ENCODE measurements around the gene ALK.

ALK gene

GRCh38 chr2:29157131-29157530 lies 764.3 kb downstream of the ALK start:
- no peak overlapping the region for H3K4me3 ChIP-seq
- no peak for TF ChIP-seq CTCF (IDR thresholded peaks at IDR 0.05)
- no peak overlapping the region for H3K27ac ChIP-seq
- no peak for DNase-seq (ENCODE audit: low spot score)

GRCh38 chr2:29155578-29155977 lies 765.8 kb downstream of the ALK start:
- no peak for TF ChIP-seq CTCF (IDR thresholded peaks at IDR 0.05)

GRCh38 chr2:29154610-29155009 lies 766.8 kb downstream of the ALK start:
- no peak for DNase-seq (ENCODE audit: low spot score)
- Histone ChIP-seq H3K27ac (no peak overlapping the region), H3K4me3 (no peak overlapping the region)
- TF ChIP-seq CTCF (IDR thresholded peaks at IDR 0.05) = no peak

More at GRCh38 chr2:29155578-29155977, 765.8 kb downstream of the ALK start:
- DNase-seq (ENCODE audit: low spot score) = no peak
- Histone ChIP-seq H3K27ac (no peak overlapping the region), H3K4me3 (no peak overlapping the region)

GRCh38 chr2:29147963-29148362 lies 773.4 kb downstream of the ALK start:
- TF ChIP-seq CTCF (IDR thresholded peaks at IDR 0.05) = no peak
- no peak overlapping the region for H3K4me3 ChIP-seq
- no peak overlapping the region for H3K27ac ChIP-seq
- no peak for DNase-seq (ENCODE audit: low spot score)

- no peak overlapping the region for H3K27ac ChIP-seq
- no peak for DNase-seq (ENCODE audit: low spot score)
- H3K4me3 ChIP-seq = no peak overlapping the region
- TF ChIP-seq CTCF (IDR thresholded peaks at IDR 0.05) = no peak
These were observed 775.2 kb downstream of the ALK start for GRCh38 chr2:29146197-29146596.

- no peak for TF ChIP-seq CTCF (IDR thresholded peaks at IDR 0.05)
- Histone ChIP-seq H3K27ac (no peak overlapping the region), H3K4me3 (no peak overlapping the region)
- no peak for DNase-seq (ENCODE audit: low spot score)
These were observed 777.7 kb downstream of the ALK start for GRCh38 chr2:29143657-29144056.
